Stimulated activated CD4-positive, alpha-beta T cell treated with anti-CD3 and anti-CD28 coated beads, Interleukin-1b, Interleukin-23, amount 100 ng/mL, for 4 hours (primary cell): ENCODE data around the gene MRPL58.

Experiments used
- DNase-seq, 2 donors: peaks; one replicate each; pipeline ENCODE4 v3.0.0-alpha.2; 2020; ENCODE audit warnings: low read depth in 2 of 2

The MRPL58 gene

DNA sequence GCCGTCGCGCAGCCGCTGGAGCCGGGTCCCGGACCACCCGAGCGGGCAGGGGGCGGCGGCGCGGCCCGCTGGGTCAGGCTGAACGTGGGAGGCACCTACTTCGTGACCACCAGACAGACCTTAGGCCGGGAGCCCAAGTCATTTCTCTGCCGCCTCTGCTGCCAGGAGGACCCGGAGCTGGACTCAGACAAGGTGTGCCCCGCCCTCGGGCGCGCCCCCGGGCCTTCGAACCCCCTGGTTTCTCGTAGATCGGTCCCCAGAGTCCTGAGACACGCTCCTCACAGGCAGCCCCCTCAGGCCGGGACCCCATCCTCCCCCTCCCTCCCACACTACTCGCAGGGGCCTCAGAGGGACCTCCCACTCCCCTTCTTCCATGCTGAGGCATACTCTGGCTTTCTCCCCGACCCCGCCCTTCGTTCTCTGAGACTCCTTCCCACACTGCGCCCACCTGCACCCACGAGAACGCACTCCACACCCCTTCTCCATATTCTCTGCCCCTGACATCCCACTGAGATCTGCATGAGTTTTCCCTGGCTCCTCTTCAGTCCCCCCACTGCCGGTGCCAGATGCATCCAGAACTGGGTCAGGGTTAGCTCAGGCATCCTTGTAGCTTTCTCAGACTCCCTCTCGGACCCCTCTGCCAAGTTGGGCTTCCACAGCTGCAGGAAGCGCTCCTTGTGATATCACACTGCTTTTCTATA, 35.1 kb downstream of the MRPL58 start:
- peak in 1 of 2 donors; percentile 25 for DNase-seq

DNA sequence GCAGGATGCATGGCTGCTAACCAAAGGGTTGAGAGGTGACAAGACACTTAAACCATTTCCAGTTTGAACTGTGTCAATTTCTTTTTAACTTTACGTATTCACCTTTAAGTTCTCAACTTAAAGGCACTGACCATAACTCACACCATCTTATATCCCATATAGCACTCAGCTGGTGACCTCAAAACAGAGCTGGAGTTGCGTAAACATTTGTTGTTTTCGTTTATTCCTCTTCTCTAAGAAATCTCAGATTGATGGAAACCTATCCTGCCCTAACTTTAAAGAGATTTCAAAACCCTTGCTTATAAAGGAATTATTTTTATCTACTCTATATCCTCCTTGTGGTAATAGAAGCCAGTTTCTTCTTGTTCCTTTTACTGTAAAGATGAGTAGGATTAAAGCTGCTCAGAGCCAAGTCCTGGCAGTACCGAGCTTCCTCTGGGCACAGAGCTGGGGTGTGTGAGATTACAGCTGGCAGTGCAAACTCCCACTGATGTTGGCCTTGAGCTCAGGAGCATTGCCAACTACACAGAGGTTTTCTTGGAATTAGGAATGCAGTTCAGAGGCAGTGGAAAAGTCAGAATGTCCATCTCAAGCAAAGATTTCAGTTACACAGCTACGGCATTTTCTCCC, 35.9 kb downstream of the MRPL58 start:
- DNase-seq = no peak

DNA sequence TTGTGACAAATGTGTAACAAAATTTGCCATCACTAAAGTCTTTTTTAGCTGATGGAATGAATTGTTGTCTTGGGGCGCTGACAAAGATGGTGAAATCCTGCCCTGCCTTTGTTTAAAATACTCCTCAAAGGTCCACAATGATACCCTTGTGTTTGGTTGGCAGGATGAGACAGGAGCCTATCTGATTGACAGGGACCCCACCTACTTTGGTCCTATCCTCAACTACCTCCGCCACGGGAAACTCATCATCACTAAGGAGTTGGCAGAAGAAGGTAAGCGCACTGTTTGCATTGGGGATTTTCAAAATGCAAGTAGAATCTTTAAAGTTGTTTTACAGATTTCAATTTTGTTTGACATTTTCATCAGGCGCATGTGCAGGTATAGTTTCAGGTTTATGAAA, 36.6 kb downstream of the MRPL58 start:
- DNase-seq = no peak

DNA sequence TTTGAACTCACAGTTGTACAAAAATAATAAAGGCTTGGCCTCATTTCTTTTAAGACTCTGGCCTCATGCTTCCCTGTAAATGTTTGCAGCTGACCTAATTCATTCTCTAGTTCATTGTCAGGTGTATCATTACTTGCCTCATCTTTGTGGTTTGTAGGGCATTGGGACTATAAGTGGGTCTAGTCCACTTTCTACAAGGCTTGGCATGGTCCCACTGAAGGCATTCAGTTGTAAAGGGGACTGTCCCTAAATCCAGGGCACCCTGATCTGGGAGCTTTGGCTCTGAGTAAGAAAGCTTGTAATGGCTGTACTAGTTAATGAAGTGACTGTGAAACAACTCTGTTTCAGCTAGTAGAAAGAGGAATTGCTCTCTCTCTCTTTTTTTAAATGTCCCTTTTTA, 37.2 kb downstream of the MRPL58 start:
- DNase-seq = no peak

DNA sequence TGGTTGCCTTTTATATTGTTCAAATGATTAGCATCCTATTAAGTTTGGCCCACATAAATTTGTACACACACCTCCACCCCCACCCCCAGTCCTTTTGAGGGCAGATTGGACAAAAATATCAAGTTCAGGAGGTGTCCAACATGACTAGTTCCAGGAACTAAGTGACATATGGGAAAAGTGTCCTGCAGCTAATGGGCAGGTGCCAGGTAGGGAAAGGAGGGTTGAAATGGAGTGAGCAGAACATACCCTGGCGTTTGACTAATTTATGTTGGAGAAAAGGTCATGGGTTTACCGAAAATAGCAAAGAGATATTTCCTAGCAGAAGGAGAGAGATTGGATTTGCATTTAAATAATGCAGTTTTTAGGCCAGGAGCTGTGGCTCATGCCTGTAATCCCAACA, 39.5 kb downstream of the MRPL58 start:
- no peak for DNase-seq

DNA sequence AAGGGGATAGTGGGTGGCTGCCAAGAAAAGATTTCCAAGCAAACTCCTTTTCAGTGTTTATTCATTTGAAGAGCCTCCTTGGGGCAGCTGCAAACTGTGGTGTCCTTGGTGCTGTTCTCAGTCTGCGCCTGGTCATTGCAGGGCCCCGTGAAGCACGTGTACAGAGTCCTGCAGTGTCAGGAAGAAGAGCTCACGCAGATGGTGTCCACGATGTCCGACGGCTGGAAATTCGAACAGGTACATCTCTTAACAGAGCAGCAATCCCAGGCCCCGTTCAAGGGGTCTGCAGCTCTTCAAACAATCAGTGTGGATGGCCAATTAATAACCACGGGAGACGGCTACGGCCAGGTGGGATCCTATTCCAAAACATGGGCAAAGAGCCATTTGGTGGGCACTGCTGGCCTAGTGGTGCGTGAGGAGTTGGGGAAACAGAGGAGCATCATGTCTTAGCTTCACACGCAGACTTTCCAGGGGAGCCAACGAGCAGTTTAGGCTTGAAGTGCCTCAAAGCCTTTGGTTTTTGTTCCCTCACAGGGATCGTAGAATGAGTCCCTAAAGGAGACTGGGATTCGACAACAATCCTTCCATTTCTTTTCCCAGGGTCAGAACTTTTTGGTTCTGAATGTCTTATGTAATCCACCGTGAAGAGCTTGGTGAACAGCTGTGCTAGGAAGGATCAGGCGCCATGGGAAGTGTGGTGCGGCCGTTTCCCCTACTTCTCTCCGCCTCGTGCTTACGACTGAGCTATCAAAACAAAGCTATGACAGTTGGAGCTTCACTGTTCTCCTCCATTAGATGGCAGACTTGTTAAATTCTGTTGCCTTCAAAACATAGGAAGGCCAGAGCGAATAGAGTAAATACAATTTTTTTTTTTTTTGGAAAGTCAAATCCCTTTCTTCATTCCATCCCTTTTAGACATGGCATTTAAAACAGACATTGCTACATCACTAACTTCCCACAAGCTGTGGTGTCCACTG, 47.2 kb downstream of the MRPL58 start:
- DNase-seq = no peak

DNA sequence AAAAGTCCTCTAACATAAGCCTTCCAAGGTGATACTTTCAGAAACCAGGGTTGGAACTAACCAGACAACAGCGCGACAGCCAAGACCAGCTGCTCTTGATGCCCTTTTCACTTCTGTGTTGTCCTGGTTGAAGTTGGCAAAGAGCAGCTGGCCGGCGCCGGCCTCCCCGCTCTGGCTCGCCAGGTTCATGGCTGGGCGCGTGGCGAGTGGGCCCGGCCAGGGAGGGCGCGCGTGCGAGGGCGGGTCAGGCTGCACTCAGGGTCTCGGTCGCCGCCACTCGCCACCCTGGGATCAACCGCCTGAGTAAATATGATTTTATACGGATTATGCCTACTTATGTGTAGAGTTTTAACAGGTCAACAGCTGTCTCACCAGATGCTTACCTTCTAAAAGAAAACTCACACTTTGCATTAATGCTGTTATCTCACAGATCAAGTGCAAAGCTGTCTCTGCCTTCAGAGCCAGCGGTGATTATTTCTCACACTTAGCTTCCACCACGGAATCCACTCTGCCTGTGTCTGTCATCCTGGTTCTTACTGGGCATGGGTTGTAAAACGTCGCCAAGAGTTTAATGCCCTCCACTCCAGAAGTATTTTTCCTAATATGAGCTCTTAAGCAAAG, 48.1 kb downstream of the MRPL58 start:
- DNase-seq = no peak

DNA sequence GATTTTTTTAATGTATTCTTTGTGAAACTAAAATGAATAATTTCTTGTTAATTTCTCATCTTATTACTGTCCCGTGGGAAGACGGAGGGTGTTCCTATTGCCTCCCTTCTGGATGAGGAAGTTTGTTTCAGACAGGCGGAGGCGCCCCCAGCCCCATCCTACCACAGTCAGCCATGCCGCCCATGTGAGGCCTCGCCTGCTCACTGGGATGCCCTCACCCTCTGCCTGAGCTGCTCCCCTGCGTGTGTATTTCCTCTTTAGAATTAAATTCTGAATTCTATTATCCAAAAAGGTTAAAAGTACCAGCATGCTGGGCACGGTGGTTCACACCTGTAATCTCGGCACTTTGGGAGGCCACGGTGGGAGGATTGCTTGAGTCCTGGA, 48.6 kb downstream of the MRPL58 start:
- no peak for DNase-seq

DNA sequence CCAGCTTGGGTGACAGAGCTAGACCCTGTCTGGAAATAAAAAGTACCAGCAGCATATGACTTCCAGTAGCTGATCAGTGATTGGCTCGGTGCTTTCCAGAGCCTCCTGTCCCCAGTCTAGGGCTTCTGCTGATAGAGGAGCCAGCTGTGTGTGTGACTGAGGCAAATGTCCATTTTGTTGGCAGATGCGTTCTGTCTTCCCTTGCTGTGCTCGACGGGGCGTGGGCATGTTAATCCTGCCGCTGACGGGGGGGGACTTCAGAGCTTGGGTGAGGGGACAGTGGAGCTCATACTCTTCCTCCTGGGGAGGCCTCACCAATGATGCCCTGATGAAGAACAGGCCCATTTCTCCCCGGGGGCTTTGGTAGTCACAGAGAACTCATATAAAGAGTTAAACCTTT, 49.1 kb downstream of the MRPL58 start:
- DNase-seq = no peak

DNA sequence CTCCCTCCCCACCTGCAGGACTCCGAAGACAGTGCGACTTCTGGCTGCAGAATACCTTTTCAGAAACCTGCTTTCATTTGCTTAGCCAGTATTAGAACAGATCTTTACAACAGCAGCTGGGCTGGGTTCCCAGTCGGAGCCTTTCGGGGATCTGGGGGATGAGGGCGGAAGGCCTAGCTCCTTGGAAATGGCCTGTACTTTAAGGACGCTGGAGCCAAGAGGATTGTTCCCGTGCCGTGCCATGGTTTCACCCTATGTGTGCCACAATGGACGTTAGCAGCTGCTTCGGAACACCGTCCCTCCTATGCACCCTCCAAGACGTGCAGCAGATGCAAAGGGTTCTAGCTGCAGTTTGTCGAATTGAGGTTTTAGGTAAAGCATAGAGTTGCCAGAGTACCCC, 50.7 kb downstream of the MRPL58 start:
- no peak for DNase-seq

DNA sequence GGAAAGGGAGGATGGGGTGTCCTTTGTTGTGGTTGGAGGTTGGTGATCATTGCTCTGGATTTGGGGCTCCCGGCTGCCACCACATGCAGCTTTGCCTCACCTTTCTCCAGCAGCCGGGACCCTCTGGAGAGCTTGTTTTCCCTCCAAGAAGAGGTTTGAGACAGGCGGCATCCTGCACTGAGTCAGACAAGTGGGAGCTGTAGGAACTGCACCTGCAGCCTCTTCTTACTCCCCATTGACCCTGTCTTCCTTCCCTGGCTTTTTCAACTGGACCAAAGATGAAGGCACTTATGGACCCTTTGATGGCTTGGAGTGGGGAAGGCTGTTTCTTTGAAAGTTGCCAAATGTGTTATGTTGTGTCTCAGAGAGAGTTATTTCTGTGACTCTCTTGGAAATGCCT, 51.2 kb downstream of the MRPL58 start:
- DNase-seq = no peak

DNA sequence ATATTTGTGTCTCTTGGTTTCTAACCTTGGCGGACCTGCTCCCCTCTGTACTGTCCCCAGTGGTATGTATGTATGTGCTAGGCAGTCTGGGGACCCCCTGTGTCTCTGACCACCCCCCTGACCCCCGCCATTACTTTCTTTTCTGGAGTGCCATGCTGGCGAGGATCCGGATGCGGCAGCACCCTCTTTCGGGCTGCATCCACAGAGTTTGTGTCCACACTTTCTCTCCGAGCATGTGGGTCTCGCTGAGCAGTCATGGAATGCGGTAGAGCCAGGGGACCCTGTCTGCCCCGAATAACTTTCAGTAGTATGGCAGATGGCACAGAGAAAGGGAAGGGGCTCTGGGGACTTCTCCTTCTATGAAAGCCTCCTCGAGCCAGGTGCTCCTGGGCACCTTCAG, 51.6 kb downstream of the MRPL58 start:
- DNase-seq = no peak

DNA sequence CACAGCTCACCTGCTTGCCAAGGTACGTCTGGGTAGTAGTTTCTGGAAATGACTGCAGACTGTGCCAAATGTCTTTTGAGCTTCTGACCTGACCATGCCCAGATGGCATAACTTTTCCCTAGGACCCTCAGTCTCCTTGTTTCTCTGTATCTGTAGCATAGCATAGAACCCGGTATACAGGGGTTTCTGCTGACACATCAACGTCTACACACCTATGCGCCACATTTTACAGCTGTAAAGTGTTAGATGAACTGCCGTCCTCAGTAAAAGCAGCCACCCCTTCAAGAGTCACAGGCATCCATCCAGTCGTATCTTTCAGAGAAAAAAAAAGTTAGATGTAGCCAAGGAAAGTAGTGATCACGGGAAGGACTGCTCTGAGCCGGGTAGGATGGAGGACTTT, 52.0 kb downstream of the MRPL58 start:
- DNase-seq = no peak

DNA sequence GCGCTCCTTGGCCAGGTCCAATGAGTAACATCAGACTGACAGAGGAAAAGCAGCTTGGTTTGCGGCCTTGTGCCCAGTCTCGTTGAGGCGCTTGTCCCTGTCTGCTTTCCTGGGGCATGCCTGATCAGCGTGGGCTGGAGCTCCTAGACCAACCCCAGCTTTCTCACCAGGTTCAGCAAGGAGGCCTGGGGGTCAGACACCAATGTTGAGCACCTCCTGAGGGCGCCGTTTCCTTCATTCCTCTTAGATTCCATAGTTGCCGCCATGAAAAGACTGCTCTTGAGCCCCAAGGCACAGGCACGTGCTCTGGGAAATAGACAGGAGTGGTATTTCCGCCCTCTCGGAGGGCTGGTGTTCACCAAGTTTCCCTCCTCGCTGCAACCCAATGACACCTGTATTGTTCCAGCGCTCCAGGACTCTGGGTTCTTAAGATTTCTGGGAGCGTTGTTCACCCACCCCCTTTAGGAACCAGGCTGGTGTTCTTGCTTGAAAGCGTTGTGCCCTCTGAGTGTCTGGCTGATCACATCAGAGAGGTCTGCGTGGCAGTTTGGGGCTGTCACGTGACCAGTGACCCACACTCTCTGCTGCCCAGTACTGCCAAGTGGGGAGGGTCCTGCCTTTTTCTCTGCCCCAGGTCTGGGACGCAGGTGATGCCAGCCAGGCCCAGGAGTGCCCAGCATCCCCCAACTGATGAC, 52.5 kb downstream of the MRPL58 start:
- no peak for DNase-seq

DNA sequence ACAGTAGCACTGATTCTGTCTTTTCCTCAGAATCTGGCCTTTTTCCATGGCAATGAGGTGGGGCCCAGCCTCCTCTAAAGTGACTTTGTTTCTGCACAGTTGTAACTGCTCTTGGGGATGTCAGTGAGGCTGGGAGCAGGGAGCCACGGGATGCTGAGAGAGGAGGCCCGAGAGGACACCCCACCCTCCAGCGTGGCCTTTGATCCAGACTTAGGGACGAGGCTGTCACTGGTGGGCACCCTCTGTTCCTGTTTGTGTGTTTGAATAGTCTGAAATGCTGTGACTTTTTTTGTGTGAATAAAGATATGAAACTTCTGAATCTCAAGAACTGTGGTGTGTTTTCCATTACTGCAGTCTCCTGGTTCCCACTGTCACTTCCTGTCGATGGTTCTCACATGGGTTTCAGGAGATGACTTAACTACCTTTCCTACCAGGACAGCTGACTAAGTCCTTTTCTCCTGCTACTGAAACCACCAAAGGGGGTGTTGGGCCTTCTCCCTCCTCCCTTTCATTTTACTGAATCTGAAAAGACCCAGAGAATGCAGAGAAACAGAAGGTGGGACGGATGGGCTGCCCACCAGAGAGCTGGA, 53.2 kb downstream of the MRPL58 start:
- no peak for DNase-seq

DNA sequence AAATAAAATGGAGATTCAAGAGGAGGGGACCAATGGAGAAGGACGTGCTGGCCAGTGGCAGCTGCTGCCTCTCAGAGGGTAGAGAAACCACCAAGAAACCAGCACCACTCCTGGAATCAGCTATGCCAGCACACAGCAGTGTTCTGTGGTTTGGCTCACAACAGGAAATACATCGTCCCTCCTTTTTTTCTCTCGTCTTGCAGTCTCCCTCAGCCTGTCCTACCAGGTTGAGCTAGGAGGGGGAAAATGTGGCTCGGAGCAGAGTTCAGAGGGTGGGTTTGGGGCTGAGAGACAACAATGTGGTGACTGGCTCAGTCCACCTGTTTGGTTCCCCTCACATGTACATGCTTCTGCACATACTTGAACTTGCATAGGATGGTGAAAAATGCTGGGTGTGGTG, 55.4 kb downstream of the MRPL58 start:
- DNase-seq = no peak

DNA sequence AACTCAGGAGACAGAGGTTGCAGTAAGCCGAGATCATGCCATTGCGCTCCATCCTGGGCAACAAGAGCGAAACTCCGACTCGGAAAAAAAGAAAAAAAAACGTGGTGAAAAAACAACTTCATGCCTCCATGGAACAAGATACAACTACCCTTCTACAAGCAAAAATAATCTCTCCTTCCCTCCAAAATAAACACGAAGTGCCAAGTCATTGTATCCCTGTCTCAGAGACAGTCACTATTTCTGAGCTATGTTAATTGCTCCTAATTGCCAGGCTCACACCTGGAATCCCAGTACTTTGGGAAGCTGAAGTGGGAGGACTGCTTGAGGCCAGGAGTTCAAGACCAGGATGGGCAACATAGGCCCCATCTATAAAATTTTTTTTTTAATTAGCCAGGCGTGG, 56.3 kb downstream of the MRPL58 start:
- no peak for DNase-seq

DNA sequence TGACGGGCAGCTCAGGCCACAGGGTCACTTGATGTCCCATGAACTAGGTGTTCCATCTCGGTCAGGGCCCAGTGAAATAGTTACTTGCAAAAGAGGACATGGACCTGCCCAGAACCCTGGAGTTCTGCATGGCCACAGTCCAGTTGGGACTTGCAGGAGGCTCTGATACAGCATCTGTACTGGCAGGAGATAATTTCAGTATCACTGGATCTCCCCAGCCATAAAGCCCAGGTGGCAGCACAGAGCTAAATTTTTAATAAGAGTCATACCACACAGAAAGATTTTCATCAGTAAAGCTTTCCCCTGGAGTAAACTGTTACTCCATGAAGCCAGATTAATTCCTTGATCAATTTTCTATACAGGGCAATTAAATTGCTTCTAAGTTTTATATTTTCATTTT, 57.3 kb downstream of the MRPL58 start:
- no peak for DNase-seq
